HCT116 (cell line): ENCODE measurements around the gene CXorf49B.
"Not testable (repeated sequence)": the region's sequence is repeated elsewhere in the genome, so short reads cannot be mapped to it uniquely, and the experiment has no call there.

Experiments used
- CEBPB ChIP-seq: IDR thresholded peaks from 2 replicates; pipeline ENCODE4 v1.6.1; 2012; ENCODE audit warnings: low read depth
- CTCF ChIP-seq, 3 experiments: fragments of 200-600 bp in 1 of 3; sonication (generic) in 1 of 3; IDR thresholded peaks in 2 of 3; conservative IDR thresholded peaks in 1 of 3; 2 replicates each; pipeline ENCODE4 v1.5.1; 2012 to 2017; ENCODE audit warnings: low read depth in 2 of 3, low read length in 2 of 3, antibody characterized with exemption in 1 of 3, borderline replicate concordance in 1 of 3, control low read depth in 1 of 3, mild to moderate bottlenecking in 1 of 3, mixed read lengths in 1 of 3, mixed run types in 1 of 3, moderate library complexity in 1 of 3; ENCODE audit not compliant: insufficient read depth in 1 of 3
- EZH2 ChIP-seq: fragments of 200-600 bp; sonication (generic); IDR thresholded peaks from 2 replicates; pipeline ENCODE4 v1.6.1; 2017; ENCODE audit warnings: antibody characterized with exemption, mixed run types
- FOSL1 ChIP-seq: IDR thresholded peaks from 2 replicates; pipeline ENCODE4 v1.6.1; 2012; ENCODE audit warnings: low read depth

GRCh38 chrX:71720289-71720886 lies 42.8 kb upstream of the CXorf49B start:
- TF ChIP-seq CTCF (IDR thresholded peaks at IDR 0.05 in 2 of 3, conservative IDR thresholded peaks at IDR 0.05 in 1 of 3; ENCODE audit: borderline replicate concordance in 1 of 3, insufficient read depth in 1 of 3, low read depth in 2 of 3, low read length in 2 of 3); CEBPB; EZH2; FOSL1: not testable (repeated sequence)
